ENCODE results near the gene CCNF. TPM values are rescaled to one million over a fixed set of nuclear protein-coding genes. Genes with fewer than 3 reads are reported as not detected.

CCNF gene
- total and polyA plus RNA-seq, 2 of the 4 experiments (the other 2 are of a cell fraction): 8.2 to 20.1 TPM

GRCh38 chr16:2436110-2436509 lies 6.9 kb downstream of the CCNF start:
- no peak overlapping the region for H3K56ac ChIP-seq (ENCODE audit: extremely low read depth, insufficient read depth, low read length)
- TF ChIP-seq CEBPB (IDR thresholded peaks at IDR 0.05; ENCODE audit: low read depth, low read length) (no peak), BHLHE40 (IDR thresholded peaks at IDR 0.05; ENCODE audit: low read depth, low read length) (no peak), ELK1 (IDR thresholded peaks at IDR 0.05; ENCODE audit: borderline replicate concordance, low read depth, low read length) (no peak), MAFK (IDR thresholded peaks at IDR 0.05; ENCODE audit: low read depth, low read length) (no peak), CHD1 (IDR thresholded peaks at IDR 0.05; ENCODE audit: low read depth, low read length) (no peak), MXI1 (IDR thresholded peaks at IDR 0.05; ENCODE audit: borderline replicate concordance, low read depth, low read length) (no peak), CTCF (conservative IDR thresholded peaks at IDR 0.05; ENCODE audit: low read depth, low read length) (no peak), USF2 (IDR thresholded peaks at IDR 0.05; ENCODE audit: low read depth, low read length) (no peak), RCOR1 (IDR thresholded peaks at IDR 0.05; ENCODE audit: insufficient replicate concordance, low read length) (no peak), NFE2L2 (IDR thresholded peaks at IDR 0.05; ENCODE audit: low read depth, low read length) (no peak), POLR2A (IDR thresholded peaks at IDR 0.05; ENCODE audit: low read depth, low read length) (no peak), RFX5 (IDR thresholded peaks at IDR 0.05; ENCODE audit: low read depth, low read length) (no peak), RAD21 (IDR thresholded peaks at IDR 0.05; ENCODE audit: low read length) (no peak), FOS (IDR thresholded peaks at IDR 0.05; ENCODE audit: low read depth, low read length) (no peak), MAZ (IDR thresholded peaks at IDR 0.05; ENCODE audit: borderline replicate concordance, low read depth, low read length) (no peak)
- in situ Hi-C loops (cut with MboI; ENCODE audit: low sequenced_read_pairs): no loop called here
- no peak for ATAC-seq (ENCODE audit: low read depth)
- no peak overlapping the region for H2AK9ac ChIP-seq (replicated peaks; ENCODE audit: low read depth, low read length, poor library complexity)
- no peaks in the 10 kb centered on the region; the same call in 1 of the 2 replicates for H3K9me1 ChIP-seq (ENCODE audit: insufficient read depth, low read length)
- dilution Hi-C loops (cut with HindIII; ENCODE audit: low sequenced_read_pairs, unreplicated experiment): no loop called here
- H3K27me3 ChIP-seq (ENCODE audit: control insufficient read depth, insufficient read depth, low read length): no peaks in the 10 kb centered on the region
- no peak overlapping the region for H3K4ac ChIP-seq (ENCODE audit: low read depth, low read length)
- H2AK5ac ChIP-seq (ENCODE audit: low read depth, low read length): no peak overlapping the region
- no peak overlapping the region for H3K14ac ChIP-seq (replicated peaks; ENCODE audit: low read depth, low read length)
- no peaks in the 10 kb centered on the region for H3K4me1 ChIP-seq (ENCODE audit: control insufficient read depth, insufficient read depth, low read length)
- no peak overlapping the region for H3K4me3 ChIP-seq (ENCODE audit: insufficient read depth, low read depth, low read length)
- no peak overlapping the region for H2BK20ac ChIP-seq (ENCODE audit: low read depth, low read length)
- no peak overlapping the region for H3K9ac ChIP-seq (ENCODE audit: low read depth, low read length)
- ChIA-PET CTCF (no interaction called here), POLR2A (ENCODE audit: unreplicated experiment) (no interaction called here)
- H2BK120ac ChIP-seq (ENCODE audit: low read depth, low read length): no peak overlapping the region
- no peak overlapping the region for H2BK15ac ChIP-seq (ENCODE audit: low read depth, low read length)
- no peak overlapping the region for H4K5ac ChIP-seq (ENCODE audit: low read depth, low read length)
- intact Hi-C loops (cut with micrococcal nuclease): no loop called here
- H3K27ac ChIP-seq (ENCODE audit: insufficient read depth, low read length): no peak overlapping the region
- H2AFZ ChIP-seq (replicated peaks; ENCODE audit: low read length, poor library complexity): no peak overlapping the region
- H3K18ac ChIP-seq (ENCODE audit: low read depth, low read length): no peak overlapping the region
- DNase-seq: no peak
- H3K36me3 ChIP-seq (ENCODE audit: control insufficient read depth, insufficient read depth, low read length): peaks cover 40% of the 10 kb centered on the region
- H3K79me1 ChIP-seq (ENCODE audit: low read depth in 1 of 2, low read length in 2 of 2): peaks cover 48 to 49% of the 10 kb centered on the region in 2 experiments
- H3K23ac ChIP-seq (ENCODE audit: low read depth, low read length): no peak overlapping the region
- 98% methylated on average over 6 of the region's 9 CpGs; no CpG with 5 or more reads in 1 of the 2 experiments for WGBS, 2 experiments (ENCODE audit: extremely low coverage in 2 of 2, insufficient read length in 1 of 2)
- no peak overlapping the region for H4K8ac ChIP-seq (ENCODE audit: low read depth in 2 of 2, low read length in 2 of 2)
- 0 out of 2 replicates have a peak, but pooled peaks cover 3% of the 10 kb centered on the region for H4K20me1 ChIP-seq (ENCODE audit: insufficient read depth, low read length)
- no peak overlapping the region for H3K4me2 ChIP-seq (ENCODE audit: low read depth, low read length)
- no TSS peak for BruUV-seq (replicated peaks)
- no peaks in the 10 kb centered on the region for H3K9me3 ChIP-seq (ENCODE audit: control insufficient read depth, insufficient read depth, low read length)
- H2BK5ac ChIP-seq (ENCODE audit: low read depth, low read length, poor library complexity, severe bottlenecking): no peak overlapping the region
- H4K91ac ChIP-seq (ENCODE audit: insufficient read depth, low read depth, low read length): no peak overlapping the region

Measured in IMR-90 (cell line).